Neuron (in vitro differentiated cells): ENCODE data around the gene FGFR2.

Experiments
- H2AFZ ChIP-seq: one replicate; pipeline ENCODE4 v1.6.1; 2013; ENCODE audit warnings: low read depth, mild to moderate bottlenecking, inconsistent platforms, low read length, moderate library complexity
- H3K27me3 ChIP-seq: one replicate; pipeline ENCODE4 v1.6.1; 2013; ENCODE audit warnings: low read length; ENCODE audit not compliant: insufficient read depth
- H3K36me3 ChIP-seq: one replicate; pipeline ENCODE4 v1.6.1; 2013; ENCODE audit warnings: low read length; ENCODE audit not compliant: insufficient read depth
- H3K4me1 ChIP-seq: one replicate; pipeline ENCODE4 v1.6.1; 2013; ENCODE audit warnings: low read length; ENCODE audit not compliant: insufficient read depth
- H3K4me3 ChIP-seq: 2 replicates; pipeline ENCODE4 v1.5.1; 2013; ENCODE audit warnings: mild to moderate bottlenecking, low read length, moderate library complexity
- H3K9me3 ChIP-seq: one replicate; pipeline ENCODE4 v1.6.1; 2013; ENCODE audit warnings: low read length

The FGFR2 gene

GRCh38 chr10:121605708-121606107 lies 7.5 kb upstream of the FGFR2 start:
- no peak overlapping the region for H2AFZ ChIP-seq
- no peak overlapping the region for H3K4me3 ChIP-seq
- no peaks in the 10 kb centered on the region for H3K36me3 ChIP-seq
- no peaks in the 10 kb centered on the region for H3K9me3 ChIP-seq
- H3K27me3 ChIP-seq = no peaks in the 10 kb centered on the region
- peaks cover 10% of the 10 kb centered on the region for H3K4me1 ChIP-seq

- Histone ChIP-seq H3K27me3 (no peaks in the 10 kb centered on the region), H2AFZ (no peak overlapping the region), H3K4me1 (peaks cover 29% of the 10 kb centered on the region), H3K9me3 (no peaks in the 10 kb centered on the region), H3K4me3 (peak overlapping the region; percentile 9), H3K36me3 (no peaks in the 10 kb centered on the region)
These were observed 3.2 kb upstream of the FGFR2 start for GRCh38 chr10:121601458-121601857.

GRCh38 chr10:121600611-121601010 lies 2.4 kb upstream of the FGFR2 start:
- no peaks in the 10 kb centered on the region for H3K27me3 ChIP-seq
- no peaks in the 10 kb centered on the region for H3K9me3 ChIP-seq

GRCh38 chr10:121599947-121600346 lies 1.7 kb upstream of the FGFR2 start:
- no peaks in the 10 kb centered on the region for H3K27me3 ChIP-seq
- no peak overlapping the region for H3K4me3 ChIP-seq

More at GRCh38 chr10:121600611-121601010, 2.4 kb upstream of the FGFR2 start:
- peaks cover 36% of the 10 kb centered on the region for H3K4me1 ChIP-seq
- H2AFZ ChIP-seq = no peak overlapping the region
- peak overlapping the region; percentile 17 for H3K4me3 ChIP-seq
- no peaks in the 10 kb centered on the region for H3K36me3 ChIP-seq

GRCh38 chr10:121597504-121598262 lies 561 bp downstream of the FGFR2 start:
- no peaks in the 10 kb centered on the region for H3K27me3 ChIP-seq
- peak overlapping the region; percentile 60 for H2AFZ ChIP-seq
- H3K36me3 ChIP-seq = peaks cover 12% of the 10 kb centered on the region
- peak overlapping the region; percentile 62 for H3K4me3 ChIP-seq
- H3K4me1 ChIP-seq = peaks cover 57% of the 10 kb centered on the region
- H3K9me3 ChIP-seq = peaks cover 6% of the 10 kb centered on the region

More at GRCh38 chr10:121599947-121600346, 1.7 kb upstream of the FGFR2 start:
- Histone ChIP-seq H3K4me1 (peaks cover 42% of the 10 kb centered on the region), H2AFZ (no peak overlapping the region), H3K9me3 (no peaks in the 10 kb centered on the region), H3K36me3 (no peaks in the 10 kb centered on the region)

GRCh38 chr10:121596689-121597503 lies 1.3 kb downstream of the FGFR2 start:
- H3K9me3 ChIP-seq = peaks cover 9% of the 10 kb centered on the region
- H3K27me3 ChIP-seq = no peaks in the 10 kb centered on the region
- peaks cover 19% of the 10 kb centered on the region for H3K36me3 ChIP-seq
- H2AFZ ChIP-seq = peak overlapping the region; percentile 60
- peak overlapping the region; percentile 62 for H3K4me3 ChIP-seq
- peaks cover 57% of the 10 kb centered on the region for H3K4me1 ChIP-seq

- Histone ChIP-seq H3K9me3 (peaks cover 9% of the 10 kb centered on the region), H3K27me3 (no peaks in the 10 kb centered on the region), H3K4me3 (peak overlapping the region; percentile 62), H3K36me3 (peaks cover 26% of the 10 kb centered on the region), H2AFZ (peak overlapping the region; percentile 60), H3K4me1 (peaks cover 53% of the 10 kb centered on the region)
These were observed 2.2 kb downstream of the FGFR2 start for GRCh38 chr10:121595806-121596688.

- H3K9me3 ChIP-seq = peaks cover 9% of the 10 kb centered on the region
- H2AFZ ChIP-seq = no peak overlapping the region
- no peaks in the 10 kb centered on the region for H3K27me3 ChIP-seq
- H3K4me3 ChIP-seq = peak overlapping the region; percentile 62
- H3K36me3 ChIP-seq = peaks cover 27% of the 10 kb centered on the region
- peaks cover 48% of the 10 kb centered on the region for H3K4me1 ChIP-seq
These were observed 2.9 kb downstream of the FGFR2 start for GRCh38 chr10:121595351-121595805.

- Histone ChIP-seq H3K4me1 (peaks cover 43% of the 10 kb centered on the region), H3K4me3 (peak overlapping the region; percentile 62), H3K9me3 (peaks cover 9% of the 10 kb centered on the region), H2AFZ (no peak overlapping the region), H3K36me3 (peaks cover 30% of the 10 kb centered on the region), H3K27me3 (no peaks in the 10 kb centered on the region)
These were observed 3.5 kb downstream of the FGFR2 start for GRCh38 chr10:121594623-121595350.

- H3K4me1 ChIP-seq = peaks cover 35% of the 10 kb centered on the region
- no peak overlapping the region for H2AFZ ChIP-seq
- peaks cover 33% of the 10 kb centered on the region for H3K36me3 ChIP-seq
- H3K9me3 ChIP-seq = peaks cover 9% of the 10 kb centered on the region
- no peaks in the 10 kb centered on the region for H3K27me3 ChIP-seq
- no peak overlapping the region for H3K4me3 ChIP-seq
These were observed 4.2 kb downstream of the FGFR2 start for GRCh38 chr10:121594076-121594475.

GRCh38 chr10:121593281-121594075 lies 4.8 kb downstream of the FGFR2 start:
- no peak overlapping the region for H3K4me3 ChIP-seq

More at GRCh38 chr10:121593281-121594075, 4.8 kb downstream of the FGFR2 start:
- H3K9me3 ChIP-seq = peaks cover 9% of the 10 kb centered on the region
- H3K4me1 ChIP-seq = peaks cover 32% of the 10 kb centered on the region
- H2AFZ ChIP-seq = no peak overlapping the region
- peaks cover 35% of the 10 kb centered on the region for H3K36me3 ChIP-seq
- H3K27me3 ChIP-seq = no peaks in the 10 kb centered on the region
